GM04503 (cell line): Measurements from ENCODE around the gene PPM1M.

Experiments used
- DNase-seq: peaks from one replicate; pipeline ENCODE4 v3.0.0-alpha.2; 2012; ENCODE audit warnings: low read depth

The PPM1M gene

GRCh38 chr3:52297242-52298148 lies 51.9 kb downstream of the PPM1M start:
- DNase-seq: no peak

GRCh38 chr3:52298149-52299098 lies 52.9 kb downstream of the PPM1M start:
- no peak for DNase-seq

- no peak for DNase-seq
Measured at GRCh38 chr3:52299247-52299878, 53.8 kb downstream of the PPM1M start.
